Activated CD8-positive, alpha-beta memory T cell treated with anti-CD3 and anti-CD28 coated beads, Interleukin-2, amount 50 U/mL, for 24 hours (primary cell): ENCODE data around the gene RPTOR.

Source experiments
- DNase-seq: peaks from one replicate; pipeline ENCODE4 v3.0.0-alpha.2; 2020; ENCODE audit errors: extremely low read depth

Gene RPTOR

DNA sequence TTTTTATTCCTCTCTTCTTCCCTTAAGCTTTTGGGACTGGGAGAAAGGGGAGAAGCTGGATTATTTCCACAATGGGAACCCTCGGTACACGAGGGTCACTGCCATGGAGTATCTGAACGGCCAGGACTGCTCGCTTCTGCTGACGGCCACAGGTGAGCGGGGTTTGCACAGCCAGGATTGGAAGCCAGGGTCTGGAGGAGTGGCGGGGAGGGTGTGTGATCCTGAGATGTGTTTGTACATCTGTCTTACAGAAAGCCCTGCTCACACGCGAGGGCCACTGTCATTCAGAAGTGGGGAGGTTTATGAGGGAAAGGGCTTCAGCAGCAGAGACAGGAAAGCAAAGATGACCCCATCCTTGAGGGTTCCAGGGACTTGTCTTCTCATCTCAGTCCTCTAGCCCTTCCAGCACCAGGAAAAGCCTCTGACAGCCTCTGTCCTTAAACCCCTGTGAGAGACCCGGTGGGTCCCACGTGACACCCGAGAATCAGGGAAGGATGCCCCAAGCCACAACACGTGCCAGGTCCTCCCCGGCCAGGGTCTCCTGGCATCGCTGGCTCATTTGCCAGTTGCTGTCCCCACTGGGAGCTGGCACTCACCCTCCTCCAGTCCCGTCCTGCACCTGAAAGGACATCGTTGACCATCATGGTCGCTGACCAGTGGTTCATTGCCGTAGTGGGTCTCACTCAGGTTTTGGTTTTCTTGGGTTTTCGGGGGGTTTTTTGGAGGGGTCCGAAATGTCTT is 402.7 kb downstream of the RPTOR start:
- DNase-seq = no peak

DNA sequence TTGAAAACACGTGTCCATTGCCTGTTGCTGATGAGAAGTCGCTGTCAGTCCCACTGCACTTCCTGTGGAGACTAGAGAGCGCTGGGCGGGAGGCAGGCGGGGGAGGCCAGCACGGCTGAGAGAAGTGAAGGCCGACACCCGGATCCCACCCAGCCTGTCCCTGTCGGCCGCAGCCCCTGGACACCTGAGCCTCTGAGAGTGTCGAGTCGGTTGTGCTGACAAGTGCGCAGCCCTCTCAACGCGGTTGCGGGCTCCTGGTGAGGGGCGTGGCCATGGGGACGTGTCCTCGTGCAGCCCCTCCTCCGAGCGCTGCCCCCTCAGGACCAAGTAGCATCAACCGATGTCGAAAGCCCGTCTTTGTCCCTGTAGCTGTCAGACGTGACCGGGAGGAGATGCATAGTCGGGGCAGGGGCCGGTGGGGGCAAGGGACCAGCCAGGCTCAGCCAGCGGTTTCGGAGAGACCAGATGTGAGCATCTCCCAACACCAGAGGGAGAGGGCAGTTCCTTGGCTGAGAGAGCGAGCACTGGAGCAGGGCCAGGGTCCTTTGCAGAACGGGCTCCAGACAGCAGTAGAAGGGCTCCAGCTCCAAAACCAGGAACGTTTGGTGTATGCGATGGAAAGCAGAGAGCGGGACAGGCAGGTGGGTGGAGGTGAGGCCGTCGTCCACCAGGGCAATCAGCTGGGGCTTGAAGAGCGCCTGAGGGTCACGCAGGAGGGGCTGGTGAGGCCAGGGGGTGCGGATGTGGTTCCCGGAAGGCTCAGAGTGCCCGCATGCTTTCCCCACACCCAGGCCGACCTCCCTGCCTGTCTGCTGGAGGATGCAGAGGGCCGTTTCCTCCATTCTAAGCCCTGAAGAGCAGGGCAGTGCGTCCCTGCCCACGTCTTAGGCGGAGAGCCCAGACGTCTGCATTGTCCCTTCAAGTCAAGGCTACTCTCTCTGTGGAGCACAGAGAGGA is 403.7 kb downstream of the RPTOR start:
- no peak for DNase-seq

DNA sequence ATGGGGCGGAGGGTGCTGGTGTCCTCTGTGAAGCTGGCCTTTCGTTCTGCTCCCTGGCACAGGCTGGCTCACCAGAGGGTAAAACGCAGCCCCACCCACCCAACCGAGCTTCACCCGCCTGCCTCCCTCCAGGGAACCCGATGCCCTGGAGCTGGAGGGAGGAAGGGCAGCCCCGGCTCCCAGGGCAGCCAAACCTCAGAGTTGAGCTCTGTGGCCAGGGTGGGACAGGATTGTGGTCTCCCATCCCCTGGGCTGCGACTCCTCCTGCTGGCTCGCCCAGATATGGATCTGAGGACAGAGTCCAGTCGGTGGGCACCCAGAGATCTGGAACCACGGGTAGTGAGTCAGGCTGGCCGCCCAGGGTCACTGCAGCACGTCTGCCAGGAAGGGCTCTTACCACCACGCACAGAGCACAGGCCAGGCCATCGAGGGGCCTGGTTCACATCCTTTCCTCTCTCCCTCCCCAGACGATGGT is 404.4 kb downstream of the RPTOR start:
- no peak for DNase-seq

DNA sequence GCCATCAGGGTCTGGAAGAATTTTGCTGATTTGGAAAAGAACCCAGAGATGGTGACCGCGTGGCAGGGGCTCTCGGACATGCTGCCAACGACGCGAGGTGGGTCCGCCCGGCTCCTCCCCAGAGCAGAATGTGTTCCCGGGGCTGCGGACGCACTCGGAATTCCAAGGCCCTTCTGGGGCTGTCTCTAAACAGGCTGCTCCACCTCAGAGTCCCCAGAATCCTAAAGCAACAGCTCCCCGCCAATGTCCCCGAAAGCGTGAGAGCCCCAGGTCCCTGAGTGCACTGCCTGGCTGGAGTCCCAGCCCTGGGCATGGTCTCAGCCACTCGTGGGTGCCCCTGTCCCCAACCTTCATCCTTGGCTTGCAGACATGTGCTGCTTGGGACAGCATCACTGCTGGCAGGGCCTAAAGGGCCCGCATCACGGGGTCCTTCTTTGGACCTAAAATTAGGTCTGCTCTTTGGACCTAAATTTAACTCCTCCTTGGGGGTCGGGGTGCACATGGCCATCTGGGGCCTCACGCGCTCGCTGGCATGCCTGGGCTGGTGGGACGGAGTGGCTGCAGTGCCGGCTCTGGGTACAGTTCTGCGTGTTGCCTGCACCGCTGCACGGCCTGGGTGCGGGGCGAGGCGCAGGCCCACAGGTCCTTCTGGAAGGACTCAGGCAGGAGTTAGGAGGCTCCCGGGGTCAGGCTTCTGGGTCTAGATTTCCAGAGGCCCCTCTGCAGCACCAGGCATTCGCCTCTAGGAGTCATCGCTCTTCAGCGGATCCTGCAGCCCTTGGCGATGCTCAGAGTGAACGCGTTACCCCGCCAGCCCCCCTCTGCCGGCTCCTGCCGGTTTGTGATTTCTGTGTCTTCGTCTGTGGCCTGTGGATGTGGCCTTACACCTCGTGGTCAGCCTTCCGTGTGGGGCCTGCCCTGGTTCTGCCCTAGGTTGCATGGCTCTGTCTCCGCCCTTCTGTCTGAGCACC is 405.1 kb downstream of the RPTOR start:
- DNase-seq = no peak

DNA sequence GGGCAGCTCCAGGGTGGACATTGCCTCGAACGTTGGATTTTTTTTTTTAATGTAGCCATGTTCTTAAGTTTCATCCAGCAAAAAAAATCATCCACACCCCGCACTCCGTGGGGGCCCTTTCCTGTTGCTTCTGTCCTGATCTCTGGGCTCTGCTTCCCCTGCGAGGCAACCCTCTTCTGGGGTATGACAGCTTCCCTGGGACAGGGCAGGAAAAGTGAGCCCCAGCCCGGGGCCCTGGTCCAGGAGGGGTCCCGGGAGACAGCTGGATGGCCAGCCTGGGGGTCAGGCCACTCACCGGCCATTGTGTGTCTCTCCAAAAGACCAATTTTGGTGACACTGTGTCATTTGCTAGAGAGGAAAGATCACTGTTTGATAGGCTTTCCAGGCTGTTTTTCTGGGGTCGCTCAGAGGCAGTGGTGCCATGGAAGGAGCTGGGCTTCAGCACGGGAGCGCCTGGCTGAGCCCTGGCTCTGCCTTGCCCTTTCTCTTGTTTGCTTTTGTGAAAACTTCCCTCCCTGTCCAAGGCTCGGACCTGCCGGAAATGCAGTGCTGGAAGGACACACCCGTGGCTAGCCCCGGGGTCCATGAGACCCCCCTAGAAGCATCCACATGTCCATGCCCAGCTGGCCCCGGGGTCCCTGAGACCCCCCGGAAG is 406.0 kb downstream of the RPTOR start:
- DNase-seq = no peak

DNA sequence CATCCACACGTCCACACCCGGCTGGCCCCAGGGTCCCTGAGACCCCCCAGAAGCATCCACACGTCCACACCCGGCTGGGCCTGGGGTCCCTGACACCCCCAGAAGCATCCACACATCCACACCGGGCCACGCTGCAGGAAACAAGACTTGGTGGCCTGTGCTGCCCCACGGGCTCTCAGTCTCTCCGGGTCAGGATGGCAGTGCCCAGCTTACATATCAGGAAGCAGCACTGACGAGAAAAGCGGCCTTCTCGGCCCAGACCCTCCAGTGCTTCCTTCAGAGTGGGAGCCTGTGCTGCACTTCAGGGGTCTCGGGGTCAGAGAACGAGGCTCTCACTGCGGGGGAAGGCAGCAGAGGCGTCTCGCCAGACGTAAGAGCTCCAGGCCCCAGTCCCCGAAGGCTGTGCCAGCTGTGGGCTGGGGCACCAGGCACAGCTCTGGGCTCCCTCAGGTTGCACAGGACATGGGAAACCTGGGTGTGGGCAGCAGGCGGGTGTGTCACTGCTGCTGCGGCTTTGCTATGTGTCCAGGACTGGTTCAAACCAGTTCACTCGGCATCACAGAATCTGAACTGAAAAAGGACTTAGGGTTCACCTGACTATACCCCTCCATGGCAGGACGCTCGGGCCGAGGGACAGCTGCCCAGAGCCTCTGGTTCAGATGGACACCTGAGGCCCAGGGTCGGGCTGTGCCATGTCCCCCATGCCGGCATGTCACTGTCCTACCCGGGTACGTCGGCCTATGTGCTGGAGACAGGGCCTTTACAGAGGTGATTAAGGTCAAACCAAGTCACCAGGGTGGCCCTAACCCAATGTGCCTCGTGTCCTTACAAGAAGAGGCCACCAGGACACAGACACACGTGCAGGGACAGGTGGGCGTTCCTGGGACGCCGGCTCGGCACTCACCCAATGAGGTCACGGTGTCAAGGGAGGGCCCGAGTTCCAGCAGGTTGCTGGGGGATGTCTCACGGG is 406.8 kb downstream of the RPTOR start:
- DNase-seq = no peak

DNA sequence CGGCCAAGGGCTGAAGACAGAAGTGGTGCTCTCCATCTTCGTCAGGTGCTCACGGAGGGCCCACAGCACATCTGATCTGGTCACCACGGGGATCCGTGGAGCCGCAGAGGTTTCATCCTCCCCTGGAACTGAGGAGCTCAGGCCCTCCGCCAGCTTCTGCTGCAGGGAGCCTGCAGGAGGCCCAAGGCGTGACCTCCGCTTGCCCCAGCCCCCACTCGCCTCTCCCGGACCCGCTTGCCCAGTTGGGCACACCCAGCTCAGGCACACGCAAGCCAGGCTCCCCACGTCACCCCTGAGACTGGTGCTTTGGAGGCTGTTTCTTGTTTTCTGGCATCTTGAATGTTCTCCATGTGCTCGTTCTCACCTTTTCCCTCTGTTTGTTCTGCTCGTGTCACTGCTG is 407.7 kb downstream of the RPTOR start:
- no peak for DNase-seq

DNA sequence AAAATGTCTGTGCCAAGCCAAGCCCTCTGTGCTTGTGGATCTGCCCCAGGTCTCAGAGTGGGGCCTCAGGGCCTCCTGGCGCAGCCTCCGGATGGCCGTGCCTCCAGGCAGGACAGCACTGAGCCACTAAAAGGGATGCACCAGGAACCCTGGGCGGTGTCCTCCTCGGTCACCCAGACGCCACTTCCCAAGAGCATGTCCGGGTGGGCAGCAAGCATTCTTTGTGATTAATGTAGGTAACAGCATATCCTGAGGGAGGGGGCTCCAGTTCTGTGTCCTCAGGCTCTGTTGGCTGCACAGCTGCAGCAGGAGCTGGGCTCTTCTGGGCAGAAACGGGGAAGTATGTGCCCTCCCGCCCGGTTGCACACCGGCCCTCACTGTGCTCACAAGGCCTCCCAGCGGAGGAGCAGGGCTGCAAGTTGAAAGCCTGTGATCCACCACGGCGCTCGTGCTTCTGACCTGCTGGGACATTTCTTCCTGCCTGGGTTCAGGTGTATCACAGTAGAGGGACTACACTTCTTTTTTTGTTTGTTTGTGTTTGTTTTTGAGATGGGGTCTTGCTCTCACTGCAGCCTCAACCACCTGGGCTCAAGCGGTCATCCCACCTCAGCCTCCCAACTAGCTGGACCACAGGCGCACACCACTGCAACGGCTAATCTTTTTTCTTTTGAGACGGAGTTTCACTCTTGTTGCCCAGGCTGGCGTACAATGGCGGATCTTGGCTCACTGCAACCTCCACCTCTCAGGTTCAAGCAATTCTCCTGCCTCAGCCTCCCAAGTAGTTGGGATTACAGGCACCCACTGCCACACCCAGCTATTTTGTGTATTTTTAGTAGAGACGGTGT is 409.1 kb downstream of the RPTOR start:
- no peak for DNase-seq

DNA sequence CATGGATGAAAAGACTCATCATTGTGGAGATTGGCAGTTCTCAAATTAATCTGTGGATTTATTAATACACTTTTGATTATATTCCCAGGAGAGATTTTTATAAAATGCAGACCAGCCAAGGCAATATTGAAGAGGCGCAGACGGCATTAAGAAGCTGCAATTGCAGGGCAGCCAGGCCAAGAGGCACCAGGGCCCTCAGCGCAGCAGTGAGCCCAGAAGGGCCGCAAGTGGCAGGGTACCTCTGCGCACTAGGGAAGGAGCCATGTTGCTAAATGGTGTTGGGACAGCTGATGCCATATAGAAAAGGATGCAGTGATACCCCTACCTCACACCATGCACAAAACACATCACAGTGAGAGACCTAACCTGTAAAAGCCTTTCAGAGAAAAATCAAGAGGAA is 410.4 kb downstream of the RPTOR start:
- DNase-seq = no peak

DNA sequence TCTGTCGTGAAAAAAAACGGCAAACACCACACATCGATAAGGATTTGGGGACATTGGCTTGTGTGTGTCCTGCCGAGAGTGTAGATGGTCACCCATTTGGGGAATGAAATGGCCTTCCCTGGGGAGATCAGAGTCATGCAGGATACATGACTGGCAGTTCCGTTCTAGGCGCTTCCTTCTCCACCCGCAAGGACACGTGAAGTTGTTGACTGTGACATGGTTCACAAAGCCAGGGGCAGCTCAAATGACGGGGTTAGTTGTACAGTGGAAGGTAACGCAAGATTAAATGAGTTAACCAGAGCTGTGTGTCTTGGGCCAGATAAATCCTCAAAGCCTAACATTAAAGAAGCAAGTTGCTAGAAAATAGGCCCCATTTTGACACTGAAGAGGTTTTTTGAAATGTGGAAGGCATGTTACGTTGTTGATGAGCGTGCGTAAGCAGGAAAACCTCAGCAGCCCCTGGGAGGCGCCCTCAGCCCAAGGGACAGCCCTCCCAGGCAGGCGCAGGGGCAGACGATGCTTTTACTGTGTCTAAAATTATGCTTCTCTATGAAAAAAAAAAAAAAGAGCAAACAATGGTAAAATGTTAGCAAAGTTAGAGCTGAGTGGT is 411.1 kb downstream of the RPTOR start:
- no peak for DNase-seq

DNA sequence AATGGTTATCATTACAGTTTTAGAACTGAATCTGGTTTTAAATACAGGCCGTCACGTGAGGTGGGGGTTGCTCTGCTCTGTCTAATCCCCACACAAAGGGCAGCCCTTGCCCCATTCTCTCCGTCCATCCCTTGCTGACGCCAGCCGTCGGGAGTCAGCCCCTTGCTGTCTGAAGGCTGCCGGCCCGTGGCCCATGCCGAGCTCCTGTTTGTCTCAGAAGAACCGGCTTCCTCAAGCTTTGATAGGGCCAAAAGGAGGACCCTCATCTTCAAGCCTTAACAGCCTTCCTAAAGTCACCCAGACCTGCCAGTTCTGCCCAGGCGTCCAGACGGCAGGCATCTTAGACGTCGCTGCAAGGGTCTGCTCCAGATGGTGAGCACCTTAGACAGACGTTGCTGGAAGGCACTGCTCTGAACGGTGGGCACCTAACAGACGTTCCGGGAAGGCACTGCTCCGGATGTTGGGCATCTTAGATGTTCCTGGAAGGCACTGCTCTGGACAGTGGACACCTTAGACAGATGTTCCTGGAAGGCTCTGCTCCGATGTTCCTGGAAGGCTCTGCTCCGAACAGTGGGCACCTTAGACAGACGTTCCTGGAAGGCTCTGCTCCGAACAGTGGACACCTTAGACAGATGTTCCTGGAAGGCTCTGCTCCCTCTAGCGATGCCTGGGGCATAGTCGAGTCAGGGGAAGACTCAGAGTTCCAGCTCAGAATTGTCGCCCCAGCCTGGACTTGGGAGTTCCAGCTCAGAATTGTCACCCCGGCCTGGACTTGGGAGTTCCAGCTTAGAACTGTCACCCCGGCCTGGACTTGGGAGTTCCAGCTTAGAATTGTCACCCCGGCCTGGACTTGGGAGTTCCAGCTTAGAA is 411.9 kb downstream of the RPTOR start:
- no peak for DNase-seq

DNA sequence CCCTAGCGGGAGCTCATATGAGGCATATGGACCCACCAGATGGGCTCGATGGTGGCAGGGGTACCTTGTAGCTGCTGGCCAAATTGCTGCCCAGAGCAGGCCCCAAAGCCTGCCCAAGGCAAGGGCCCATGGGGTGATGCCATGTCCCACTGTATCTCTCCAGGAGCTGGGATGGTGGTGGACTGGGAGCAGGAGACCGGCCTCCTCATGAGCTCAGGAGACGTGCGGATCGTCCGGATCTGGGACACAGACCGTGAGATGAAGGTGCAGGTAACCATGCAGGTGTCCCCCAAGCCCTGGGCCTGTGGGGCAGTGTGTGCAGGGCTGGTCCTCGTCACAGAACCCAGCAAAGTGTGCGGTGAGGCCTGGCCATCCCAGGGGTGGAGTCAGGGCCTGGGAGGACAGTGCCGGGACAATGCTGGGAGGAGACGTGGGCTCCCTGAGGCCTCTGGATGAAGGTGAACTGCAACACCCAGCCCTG is 412.9 kb downstream of the RPTOR start:
- no peak for DNase-seq

DNA sequence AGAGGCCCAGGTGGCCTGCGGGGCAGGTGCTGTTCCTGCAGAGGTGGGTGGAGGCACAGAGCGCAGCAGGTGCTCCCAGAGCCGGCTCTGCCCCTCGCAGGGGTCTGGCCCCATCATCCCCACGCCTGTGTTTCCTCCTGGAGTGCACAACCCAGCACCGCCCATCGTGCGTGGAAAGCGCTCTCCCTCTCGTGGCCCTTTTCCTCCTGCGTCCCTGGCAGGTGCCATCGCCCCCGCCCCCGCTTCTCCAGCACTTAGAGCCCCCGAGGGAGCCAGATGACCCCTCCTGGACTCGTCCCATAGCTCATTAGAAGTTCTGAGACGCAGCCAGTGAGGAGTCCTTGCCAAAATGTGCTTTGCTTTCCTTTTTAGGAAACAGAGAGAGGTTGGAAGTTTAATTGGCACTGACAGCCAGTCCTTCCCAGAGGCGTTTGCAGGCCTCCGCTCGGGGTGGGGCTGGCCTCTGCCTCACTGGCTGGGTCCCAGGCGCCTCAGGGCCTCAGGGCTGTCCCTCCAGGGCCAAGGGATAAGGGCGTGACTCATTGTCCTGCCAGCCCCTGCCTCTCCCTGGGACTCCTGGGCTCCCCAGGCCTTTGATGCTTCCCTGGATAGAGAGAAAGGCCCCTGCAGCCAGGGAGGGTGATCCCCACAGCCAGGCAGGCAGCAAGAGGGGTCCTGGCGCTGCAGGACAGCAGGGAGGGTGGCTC is 414.8 kb downstream of the RPTOR start:
- DNase-seq = no peak

DNA sequence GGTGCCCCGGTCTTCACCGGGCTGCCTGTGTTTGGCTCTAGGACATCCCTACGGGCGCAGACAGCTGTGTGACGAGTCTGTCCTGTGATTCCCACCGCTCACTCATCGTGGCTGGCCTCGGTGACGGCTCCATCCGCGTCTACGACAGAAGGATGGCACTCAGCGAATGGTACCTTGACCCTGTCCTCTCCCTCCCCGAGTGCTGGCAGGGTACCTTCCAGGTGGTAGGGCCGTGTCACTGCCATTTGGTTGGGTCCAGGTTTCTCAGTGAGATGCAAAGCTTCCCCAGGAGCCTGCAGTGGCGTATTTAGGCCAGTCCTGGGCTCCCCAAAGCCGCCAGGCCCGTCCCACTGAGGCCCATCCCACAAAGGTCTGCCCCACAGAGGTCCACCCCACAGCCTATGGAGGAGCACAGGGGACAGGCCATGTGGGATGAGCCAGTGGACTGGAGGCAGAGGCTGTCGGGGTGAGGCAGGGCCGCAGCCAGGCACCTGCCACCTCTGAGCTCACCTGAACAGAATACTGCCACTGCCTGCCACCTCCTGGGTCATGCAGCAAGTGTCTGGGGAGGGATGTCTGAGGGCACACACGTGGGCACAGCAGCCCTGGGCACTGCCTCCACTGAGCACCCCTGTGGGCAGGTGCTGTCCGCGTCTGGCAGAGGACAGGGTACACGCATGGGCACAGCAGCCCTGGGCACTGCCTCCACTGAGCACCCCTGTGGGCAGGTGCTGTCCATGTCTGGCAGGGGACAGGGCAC is 415.6 kb downstream of the RPTOR start:
- DNase-seq = no peak

DNA sequence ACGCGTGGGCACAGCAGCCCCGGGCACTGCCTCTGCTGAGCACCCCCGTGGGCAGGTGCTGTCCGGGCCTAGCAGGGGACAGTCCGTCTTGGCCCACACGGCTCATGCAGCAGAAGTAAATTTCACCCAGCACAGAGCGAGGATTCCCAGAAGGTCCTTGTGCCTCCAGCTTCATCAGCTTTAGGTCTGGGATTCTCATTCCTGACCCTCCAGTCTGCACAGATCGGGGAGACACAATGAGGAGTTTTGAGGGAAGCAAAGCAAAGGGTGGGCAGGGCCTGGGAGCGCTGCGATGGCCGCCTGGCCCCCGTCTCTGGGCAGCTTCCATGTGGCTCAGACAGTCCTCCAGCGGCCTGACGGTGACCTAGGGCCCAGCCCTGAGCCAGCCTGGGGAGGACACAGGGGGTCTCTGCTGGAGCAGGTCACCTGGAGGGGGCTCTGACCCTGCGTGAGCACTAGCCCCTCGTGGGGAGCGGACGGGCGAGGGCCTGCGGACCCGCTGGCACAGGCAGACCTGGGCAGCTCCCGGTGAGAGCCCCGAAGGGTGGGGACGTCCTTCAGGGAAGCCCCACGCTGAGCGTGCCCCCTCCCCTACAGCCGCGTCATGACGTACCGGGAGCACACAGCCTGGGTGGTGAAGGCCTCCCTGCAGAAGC is 416.3 kb downstream of the RPTOR start:
- DNase-seq = no peak
